Fibroblast of skin of right quadriceps (primary cell): ENCODE measurements around the gene ITGA7.

ENCODE experiments used
- DNase-seq: peaks from one replicate; pipeline ENCODE4 v3.0.0-alpha.2; 2013

The ITGA7 gene

DNA sequence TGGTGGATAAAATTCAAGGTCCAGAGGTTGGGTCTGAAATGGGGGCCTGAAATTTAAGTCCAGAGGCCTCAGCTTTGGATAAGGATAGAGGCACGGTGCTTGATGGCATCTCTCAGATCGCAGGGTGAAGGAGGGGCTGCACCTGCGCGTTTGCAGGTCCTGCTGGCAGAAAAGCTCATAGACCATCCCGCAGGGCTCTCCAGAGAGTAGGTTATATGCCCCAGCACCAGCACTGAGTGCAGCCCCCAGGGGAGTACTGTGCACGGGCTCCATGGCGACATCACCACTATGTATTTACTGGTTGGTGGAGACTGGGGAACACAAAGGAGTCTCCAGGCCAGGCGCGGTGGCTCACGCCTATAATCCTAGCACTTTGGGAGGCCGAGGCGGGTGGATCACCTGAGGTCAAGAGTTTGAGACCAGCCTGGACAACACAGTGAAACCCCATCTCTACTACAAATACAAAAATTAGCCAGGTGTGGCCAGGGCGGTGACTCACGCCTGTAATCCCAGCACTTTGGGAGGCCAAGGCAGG is 25.4 kb upstream of the ITGA7 start:
- no peak for DNase-seq

DNA sequence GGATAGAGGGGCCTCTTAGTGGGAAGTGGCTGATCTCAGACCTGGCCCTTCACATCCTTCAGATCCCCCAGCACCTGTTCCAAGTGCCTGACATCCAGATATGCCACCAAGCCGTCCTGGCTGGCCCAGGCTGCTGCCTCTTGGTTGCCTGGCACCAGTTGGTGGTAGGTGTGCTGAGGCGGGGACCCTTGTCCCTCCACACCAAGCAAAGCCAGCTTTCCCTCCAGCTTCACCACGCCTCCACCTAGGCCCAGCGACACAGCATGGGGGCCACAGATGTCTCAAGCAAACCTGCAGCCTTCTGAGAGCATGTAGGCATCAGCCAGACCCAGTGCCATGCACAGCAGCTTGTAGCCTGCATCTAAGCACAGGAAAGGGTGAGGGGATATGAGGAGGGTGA is 24.6 kb upstream of the ITGA7 start:
- DNase-seq, result no peak

DNA sequence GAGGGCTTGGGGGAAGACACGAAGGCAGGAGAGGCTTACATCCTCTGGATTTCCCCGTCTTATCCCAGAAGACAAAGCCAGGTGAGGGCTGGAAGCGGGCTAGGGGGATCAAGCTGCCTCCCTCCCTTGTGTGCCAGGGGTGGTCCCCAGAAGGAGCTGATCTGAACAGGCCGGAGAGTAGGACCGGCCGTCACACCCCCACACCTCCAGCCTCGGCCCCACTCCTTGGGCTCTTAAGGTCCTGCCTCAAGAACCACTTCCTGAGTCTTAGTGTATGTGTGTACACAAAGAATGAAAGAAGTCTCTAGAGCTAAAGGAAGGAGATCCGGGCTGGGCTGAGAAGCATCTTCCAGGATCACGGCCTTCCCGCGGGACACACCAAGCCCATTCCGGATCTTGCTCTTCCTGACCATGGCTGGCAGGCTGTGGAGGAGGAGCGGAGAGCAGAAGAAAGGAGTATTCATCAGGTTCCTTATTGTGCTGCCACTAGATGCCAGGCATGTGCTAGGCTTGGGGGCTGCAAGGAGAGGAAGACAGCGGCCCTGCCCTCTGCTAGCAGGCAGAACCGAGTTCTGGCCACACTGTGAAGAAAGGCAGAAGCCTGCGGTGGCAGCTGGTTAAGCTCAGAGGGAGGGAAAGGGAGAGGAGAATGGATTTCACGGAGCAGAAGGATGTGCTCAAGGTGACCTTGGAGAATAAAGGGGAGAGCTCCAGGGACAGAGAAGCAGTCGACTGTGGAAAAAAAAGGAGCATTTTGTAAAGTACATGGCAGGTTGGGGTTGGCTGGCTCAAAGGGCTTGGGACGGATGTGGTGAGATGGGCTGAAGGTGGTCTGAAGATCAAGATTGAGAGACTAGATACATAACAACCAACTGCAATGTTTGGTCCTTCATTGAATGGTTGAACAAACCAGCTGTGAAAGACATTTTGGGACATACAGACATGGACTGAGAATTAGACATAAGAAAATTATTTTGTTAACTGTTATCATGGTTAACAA is 22.4 kb upstream of the ITGA7 start:
- peak; percentile 59 for DNase-seq

DNA sequence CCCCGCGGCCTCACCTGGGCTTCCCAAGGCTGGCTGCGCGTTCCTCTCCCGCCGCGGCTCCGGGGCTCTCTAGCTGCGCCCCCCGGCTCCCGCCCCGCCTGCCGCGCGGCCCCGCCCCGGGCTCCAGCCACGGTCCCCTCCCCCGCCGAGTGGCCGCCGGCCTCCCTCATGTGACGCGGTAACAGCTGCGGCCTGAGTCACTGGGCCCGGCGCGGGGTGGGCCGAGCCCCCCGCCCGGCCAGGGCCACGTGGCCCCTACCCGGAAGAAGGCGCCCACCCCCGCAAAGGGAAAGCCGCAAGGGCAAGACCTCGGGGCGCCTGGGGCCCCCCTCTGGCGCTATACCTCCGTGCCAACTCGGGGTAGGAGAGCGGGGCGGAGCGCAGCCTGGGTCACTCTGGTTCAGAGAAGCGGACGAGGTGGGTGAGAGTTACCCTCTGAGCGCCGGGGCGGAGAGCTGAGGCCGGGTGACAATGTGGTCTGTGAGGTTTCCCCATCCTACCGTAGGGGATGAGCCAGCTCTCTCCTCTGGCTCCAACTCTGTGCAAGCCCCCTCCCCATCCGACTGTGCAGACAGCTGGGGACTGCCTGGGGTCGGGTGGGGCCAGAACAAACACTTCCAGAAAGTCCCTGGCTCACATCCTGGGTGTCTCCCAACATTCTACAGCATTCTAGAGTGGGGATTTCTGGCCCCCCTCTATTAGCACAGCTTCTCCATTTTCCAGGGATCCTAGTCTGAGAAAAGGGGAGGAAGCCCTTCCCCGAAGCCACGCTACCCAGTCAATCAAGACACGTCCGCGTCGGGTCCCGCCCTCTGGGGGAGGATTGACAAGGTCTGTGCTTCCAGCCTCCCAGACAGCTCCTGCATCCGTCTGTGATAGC is 21.5 kb upstream of the ITGA7 start, which contains the start of gene CD63:
Gene CD63 (minus strand): TSS at position 71 of the 880 bp plus-strand sequence. CDS start 668 bp downstream, outside the sequence.
- peak; percentile 95 for DNase-seq

DNA sequence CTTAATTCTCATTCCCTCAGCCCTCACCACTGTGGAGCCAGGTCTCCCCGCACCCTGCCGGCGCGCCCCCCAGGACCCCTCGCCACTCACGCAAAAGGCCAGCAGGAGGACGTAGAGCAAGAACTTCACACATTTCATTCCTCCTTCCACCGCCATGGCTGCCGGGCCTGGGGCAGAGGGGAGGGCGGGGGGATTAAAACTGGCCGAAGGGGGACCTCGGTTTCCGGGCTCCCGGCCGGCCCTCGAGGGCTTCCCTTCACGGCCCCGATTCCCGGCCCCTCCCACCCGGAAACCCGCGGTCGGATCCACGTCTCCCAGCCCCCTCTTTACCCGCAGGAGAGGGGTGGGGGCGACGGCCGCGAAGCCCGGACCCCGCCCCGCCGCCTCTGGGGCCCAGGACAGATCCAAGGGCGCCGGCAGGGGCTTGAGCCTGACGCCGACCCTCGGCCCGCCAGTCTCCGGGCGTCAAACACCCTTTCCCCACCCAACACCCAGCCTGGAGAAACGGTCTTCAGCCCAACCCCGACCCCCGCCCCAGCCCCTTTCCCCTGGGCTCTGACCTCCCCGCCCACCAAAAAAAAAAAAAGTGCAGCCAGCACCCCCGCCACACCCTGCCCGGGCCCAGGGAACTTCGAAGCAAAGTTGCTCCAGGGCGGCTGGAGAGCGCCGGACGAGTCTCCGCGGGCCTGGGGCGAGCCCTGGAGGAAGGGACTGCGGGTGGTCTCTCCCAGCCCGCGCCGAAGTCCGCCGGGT is 20.7 kb upstream of the ITGA7 start:
- peak; percentile 72 for DNase-seq

DNA sequence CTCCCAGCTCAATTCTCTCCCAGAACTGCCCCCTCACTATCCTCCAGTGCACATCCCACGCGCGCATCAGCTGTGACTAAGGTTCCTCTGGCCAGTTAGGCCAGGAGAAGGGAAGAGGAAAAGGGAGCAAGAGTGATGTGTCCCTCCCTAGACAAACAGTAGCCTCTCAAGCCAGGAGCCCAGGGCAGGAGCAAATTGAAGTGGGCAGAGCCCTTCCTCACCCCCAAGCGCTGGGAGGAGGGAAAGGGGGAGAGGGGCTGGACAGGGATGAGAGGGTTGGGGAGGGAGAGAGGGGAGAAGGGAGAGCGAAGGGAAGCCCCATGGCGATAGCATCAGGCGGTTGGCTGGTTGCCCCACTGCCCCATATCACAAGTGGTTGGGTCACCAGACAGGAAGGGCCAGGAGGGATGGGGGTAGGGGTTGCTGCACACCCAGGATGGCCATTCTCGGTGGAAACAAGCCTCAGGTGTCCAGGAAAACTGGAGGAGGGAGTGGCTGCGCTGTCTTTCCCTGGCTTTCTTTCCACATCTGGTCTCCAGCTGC is 20.0 kb upstream of the ITGA7 start:
- DNase-seq, result no peak

DNA sequence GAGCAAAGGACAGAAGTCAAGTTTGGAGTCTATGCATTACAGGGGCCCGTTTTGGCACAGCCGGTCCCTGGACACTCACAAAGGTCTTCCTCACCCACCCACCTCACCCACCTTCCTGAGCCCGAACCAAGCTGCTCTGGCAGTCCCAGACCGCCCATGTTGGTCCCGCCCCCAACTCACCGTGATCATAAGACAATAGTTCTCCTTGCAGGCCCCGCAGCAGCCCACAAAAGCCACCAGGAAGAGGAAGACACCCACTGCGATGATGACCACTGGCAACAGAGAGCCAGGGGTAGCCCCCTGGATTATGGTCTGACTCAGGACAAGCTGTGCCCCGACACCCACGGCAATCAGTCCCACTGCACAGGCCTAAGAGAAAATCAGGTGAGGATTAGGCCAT is 19.3 kb upstream of the ITGA7 start:
- DNase-seq, result no peak

DNA sequence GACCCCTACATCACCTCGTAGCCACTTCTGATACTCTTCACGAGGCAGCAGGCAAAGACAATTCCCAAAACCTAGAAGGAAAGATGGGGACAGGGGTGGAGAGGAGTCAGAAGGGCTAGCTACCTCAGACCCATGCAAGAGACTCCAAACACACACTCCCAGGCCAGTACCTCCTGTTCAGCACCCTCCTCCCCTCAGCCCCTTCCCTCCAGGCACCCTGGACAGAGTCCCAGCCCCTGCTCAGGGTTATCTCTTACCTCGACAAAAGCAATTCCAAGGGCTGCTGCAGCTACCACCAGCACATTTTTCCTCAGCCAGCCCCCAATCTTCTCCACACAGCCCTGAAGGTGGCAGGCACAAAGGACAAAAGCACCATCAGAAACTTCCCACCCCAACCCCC is 17.9 kb upstream of the ITGA7 start:
- no peak for DNase-seq

DNA sequence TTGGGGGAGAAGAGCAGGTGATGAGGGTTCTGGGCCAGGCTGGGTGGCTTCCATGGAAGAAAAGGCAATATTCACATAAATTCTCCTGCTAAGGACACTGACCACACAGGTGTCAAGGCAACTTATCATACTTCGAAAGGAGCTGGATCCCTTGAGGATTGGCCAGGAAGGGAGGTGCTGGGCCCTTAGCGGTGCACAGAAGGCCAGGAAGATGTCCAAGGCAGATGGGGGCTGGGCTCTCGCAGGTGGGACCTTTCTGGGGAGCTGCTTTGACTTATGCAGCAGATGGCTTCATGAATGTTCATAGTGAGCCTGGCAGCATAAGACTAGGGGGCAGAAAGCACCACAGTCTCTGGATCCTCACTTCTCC is 17.2 kb upstream of the ITGA7 start:
- DNase-seq, result no peak

DNA sequence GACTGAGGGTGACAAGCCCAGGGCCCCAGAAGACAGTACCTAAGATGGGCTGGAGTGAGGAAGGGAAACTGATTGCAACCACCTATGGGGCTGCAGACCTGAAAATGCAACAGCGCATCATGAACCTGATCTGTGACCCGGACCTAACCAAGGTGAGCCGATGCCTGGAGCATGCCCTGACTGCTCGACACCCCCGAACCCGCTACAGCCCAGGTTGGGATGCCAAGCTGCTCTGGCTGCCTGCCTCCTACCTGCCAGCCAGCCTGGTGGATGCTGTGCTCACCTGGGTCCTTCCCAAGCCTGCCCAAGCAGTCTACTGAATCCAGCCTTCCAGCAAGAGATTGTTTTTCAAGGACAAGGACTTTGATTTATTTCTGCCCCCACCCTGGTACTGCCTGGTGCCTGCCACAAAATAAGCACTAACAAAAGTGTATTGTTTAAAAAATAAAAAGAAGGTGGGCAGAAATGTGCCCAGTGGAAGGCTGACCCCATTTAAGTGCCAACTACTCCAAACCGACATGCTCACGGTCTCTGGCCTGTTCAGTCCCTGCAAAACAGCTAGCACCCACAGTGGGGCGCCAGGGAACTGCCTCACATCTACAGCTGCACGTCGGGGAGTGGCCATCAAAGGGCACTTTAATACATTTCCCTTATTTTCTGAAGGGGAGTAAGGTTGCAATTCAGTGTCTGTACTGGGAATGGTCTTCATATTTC is 16.7 kb upstream of the ITGA7 start:
- DNase-seq, result peak; percentile 59

DNA sequence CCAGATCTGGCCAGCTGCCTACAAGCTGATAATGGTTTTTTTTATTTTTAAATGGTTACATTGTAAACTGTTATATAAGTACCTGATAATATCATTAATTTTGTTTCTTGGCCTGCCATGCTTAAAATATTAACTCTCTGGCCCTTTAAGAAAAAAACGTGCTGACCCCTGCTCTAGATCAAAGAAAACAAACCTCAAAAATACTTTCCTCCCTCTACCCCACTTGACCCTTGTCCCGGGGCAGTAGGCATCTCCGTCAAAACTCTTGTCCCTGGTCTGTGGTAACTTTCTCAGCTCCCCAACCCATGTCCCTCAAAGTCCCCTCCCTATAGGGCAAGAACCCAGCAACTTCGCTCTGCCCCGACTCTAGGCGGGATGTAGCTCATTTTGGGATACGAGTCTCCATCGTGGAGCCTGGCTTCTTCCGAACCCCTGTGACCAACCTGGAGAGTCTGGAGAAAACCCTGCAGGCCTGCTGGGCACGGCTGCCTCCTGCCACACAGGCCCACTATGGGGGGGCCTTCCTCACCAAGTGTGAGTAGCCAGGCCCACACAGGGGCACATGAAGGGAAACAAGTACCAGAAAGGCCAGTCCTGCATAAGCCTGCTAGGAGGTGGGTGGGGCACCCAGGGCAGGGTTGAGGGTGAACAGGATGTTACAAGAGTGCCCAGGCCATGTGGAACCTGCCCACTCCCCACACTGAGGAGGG is 16.0 kb upstream of the ITGA7 start:
- DNase-seq, result no peak

DNA sequence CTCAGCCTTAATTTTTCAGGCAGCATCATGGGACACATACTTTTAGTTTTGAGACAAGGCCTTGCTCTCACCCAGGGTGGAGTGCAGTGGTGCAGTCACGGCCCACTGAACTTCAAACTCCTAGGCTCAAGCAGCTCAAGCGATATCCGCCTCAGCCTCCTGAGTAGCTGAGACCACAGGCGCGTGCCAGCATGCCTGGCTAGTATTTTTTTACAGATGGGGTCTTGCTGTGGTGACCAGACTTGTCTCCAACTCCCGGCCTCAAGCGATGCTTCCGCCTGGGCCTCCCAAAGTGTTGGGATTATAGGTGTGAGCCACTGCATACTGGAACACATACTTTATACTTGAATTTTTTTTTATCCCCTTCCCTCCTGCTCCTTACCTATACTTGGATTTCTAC is 15.2 kb upstream of the ITGA7 start:
- DNase-seq, result no peak

DNA sequence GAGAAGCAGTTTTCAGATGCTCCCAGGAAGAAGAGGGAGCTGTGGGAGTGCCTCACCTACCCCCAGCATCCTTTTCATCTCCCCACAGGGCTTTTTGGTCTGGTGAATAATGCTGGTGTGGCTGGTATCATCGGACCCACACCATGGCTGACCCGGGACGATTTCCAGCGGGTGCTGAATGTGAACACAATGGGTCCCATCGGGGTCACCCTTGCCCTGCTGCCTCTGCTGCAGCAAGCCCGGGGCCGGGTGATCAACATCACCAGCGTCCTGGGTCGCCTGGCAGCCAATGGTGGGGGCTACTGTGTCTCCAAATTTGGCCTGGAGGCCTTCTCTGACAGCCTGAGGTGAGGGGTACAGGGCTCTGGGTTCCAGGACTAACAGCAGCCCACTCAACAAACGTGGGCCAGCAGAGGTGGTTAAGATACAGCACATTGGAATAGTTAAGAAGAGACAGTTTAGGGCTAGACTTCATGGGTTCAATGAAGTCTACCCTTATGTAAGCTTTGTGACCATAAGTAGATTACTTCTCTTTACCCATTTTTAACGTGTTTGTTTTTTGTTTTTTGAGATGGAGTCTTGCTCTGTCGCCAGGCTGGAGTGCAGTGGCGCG is 14.0 kb upstream of the ITGA7 start:
- no peak for DNase-seq

DNA sequence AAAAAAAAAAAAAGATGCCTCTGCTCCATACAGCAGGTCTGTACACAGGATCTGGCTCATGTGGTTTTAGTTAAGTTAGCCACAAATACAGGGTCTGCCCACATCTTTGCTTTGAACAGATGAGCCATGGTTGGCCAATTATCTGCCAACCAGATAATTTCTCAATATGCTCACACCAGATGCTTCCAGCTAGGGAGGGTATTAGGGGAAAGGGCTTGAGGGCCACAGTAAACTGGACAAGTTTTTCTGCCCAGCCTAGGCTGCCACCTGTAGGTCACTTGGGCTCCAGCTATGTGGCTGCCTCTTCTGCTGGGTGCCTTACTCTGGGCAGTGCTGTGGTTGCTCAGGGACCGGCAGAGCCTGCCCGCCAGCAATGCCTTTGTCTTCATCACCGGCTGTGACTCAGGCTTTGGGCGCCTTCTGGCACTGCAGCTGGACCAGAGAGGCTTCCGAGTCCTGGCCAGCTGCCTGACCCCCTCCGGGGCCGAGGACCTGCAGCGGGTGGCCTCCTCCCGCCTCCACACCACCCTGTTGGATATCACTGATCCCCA is 13.3 kb upstream of the ITGA7 start:
- DNase-seq, result peak; percentile 85

DNA sequence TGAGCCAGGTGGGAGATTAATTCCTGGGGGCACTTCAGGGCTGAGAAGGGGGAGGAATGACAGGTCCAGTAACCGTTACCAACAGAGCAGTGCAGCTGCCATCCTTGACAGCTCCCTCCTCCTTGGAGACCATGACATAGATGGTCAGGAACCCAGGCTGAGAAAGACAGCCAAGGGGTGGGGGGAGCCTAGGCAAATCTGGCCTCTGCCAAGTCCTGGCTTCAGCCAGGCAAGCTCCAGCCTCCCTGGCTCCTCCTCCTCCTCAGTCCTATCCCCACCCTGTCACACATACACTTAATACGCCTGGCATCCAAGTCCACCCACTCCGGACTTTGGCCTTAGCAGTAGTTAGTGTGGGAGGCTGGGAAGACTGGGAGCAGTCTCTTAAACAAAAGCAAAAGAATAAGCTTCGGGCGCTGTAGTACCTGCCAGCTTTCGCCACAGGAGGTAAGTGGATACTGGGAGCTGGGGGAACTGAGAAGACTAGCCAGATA is 12.4 kb upstream of the ITGA7 start, which contains the start of gene RDH5:
Gene RDH5 (plus strand): TSS at position 323 of the 494 bp plus-strand sequence. CDS start 792 bp downstream, outside the sequence.
- DNase-seq, result peak; percentile 61

DNA sequence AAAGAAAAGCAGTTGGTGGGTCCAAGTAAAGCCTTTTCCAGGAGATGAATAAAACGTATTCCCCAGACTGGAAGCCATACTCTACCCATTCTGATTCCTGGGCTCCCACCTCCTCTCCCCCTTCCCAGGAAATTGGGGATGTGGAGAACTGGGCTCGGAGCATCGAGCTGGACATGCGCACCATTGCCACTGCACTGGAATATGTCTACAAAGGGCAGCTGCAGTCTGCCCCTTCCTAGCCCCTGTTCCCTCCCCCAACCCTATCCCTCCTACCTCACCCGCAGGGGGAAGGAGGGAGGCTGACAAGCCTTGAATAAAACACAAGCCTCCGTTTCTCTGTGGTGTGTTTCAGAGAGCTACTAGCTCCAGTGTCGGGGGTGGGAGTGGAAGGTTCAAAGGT is 11.7 kb upstream of the ITGA7 start:
- DNase-seq, result no peak

DNA sequence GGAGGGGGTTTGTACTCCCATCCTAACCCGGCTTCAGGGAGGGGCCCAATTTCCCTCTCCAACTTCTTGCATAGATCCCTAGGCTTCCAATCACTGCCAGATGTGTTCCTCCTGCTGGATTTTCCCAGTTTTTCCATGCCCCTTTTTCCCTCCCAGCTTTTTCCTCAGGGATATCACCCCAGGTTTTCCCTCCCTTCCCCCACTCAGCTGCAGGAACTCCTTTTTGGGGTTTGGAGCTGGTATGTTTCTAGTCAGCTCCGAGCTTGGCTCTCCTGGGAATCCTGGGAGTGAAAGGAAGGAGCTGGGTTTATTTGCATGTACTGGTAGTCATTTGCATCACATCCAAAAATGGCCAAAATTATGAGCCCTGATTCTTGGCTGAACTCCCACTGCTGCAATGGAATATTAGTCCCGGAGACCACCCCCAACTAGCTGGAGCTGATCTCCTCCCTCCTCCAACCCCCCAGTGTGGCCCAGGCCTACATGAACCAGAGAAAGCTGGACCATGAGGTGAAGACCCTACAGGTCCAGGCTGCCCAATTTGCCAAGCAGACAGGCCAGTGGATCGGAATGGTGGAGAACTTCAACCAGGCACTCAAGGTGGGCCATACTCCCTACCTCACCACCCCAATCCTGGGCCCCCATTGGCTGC is 11.0 kb upstream of the ITGA7 start:
- DNase-seq, result peak; percentile 73

DNA sequence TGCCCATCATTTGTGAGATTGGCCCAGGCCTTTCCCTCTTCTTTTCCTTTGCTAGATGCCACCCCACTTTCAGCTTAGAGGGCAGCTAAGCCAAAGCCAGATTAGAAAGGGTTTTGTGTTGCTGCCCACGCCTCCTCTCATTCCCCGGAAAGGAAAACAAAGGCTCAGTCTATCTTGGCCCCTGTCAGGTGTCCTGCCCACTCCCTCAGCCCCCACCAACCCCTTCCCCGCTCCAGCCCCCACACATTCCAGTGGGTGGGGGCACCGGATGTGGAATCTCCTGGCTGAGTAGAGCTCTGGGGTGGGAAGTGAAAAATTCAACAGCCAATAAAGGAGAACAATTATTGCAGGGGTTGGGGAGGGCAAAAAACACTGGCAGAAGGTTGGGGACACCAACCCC is 10.3 kb upstream of the ITGA7 start:
- DNase-seq, result no peak
